ENCODE results near the gene IRF3.

DNA sequence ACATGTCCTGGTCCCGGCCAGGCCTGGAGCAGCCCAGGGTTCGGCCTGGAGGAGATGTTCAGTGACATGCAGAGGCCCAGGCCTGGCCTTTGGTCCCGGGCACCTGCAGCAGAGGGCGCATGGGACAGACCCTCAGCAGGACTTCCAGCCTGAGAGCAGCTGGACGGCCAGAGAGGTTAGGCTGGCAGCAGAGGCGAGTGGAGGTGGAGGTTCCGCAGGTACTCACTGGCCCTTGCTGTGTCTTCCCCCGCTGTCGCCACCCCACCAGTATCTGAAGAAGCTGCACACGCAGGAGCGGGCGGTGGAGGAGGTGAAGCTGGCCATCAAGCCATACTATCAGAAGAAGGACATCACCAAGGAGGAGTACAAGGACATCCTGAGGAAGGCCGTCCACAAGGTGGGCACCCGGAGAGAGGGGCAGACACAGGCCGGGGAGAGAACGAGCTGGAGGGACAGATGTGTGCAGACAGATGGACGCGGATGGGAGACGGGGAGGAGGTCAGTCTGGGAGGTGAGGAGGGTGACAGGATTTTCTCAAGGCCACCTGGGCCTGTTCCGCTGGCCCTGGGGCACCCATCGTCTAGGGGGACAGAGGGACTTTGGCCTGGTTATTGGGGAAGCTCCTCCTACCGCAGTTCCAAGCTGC is 8.0 kb downstream of the IRF3 start:
- TF ChIP-seq, protein P1, sequence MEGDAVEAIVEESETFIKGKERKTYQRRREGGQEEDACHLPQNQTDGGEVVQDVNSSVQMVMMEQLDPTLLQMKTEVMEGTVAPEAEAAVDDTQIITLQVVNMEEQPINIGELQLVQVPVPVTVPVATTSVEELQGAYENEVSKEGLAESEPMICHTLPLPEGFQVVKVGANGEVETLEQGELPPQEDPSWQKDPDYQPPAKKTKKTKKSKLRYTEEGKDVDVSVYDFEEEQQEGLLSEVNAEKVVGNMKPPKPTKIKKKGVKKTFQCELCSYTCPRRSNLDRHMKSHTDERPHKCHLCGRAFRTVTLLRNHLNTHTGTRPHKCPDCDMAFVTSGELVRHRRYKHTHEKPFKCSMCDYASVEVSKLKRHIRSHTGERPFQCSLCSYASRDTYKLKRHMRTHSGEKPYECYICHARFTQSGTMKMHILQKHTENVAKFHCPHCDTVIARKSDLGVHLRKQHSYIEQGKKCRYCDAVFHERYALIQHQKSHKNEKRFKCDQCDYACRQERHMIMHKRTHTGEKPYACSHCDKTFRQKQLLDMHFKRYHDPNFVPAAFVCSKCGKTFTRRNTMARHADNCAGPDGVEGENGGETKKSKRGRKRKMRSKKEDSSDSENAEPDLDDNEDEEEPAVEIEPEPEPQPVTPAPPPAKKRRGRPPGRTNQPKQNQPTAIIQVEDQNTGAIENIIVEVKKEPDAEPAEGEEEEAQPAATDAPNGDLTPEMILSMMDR (IDR thresholded peaks at IDR 0.05), result no peak
- no peak for TF ChIP-seq POLR2A (IDR thresholded peaks at IDR 0.05)

Data from prostate gland (tissue), 2 donors.